SK-N-SH (cell line): Measurements from ENCODE around the gene GALE. TPM values are rescaled to one million over a fixed set of nuclear protein-coding genes. Genes with fewer than 3 reads are reported as not detected.

ENCODE experiments used
- CTCF ChIA-PET: fragments of 300-600, 350-600 bp; formaldehyde crosslinking; extraction: SDS; loops from one replicate; lab custom pipeline; 2021; lab: Yijun Ruan, JAX
- POLR2A ChIA-PET: fragments of 350-600 bp; sonication (Branson Sonifier 250); formaldehyde crosslinking; extraction: SDS; loops from one replicate; lab custom pipeline; 2020; ENCODE audit warnings: antibody characterized with exemption, inconsistent platforms; lab: Yijun Ruan, JAX
- DNase-seq: peaks from one replicate; pipeline ENCODE4 v3.0.0; 2012
- H2AFZ ChIP-seq: fragments of 200-600 bp; sonication (generic); 2 replicates; pipeline ENCODE4 v1.8.1; 2016; ENCODE audit warnings: antibody characterized with exemption, mild to moderate bottlenecking, low read depth
- H3F3A ChIP-seq: fragments of 200-600 bp; sonication (generic); replicated peaks from 2 replicates; pipeline ENCODE3; 2016; ENCODE audit warnings: antibody characterized with exemption, mild to moderate bottlenecking; ENCODE audit not compliant: insufficient read depth
- H3K27ac ChIP-seq, 2 experiments: fragments of 200-500 bp in 1 of 2; fragments of 200-600 bp in 1 of 2; sonication (Bioruptor generic) in 1 of 2; sonication (generic), shearing (Covaris generic) in 1 of 2; 2 replicates each; pipeline versions ENCODE4 v1.5.1 to v1.6.1; 2014 to 2016; ENCODE audit warnings: low read depth in 2 of 2, inconsistent platforms in 1 of 2, low read length in 1 of 2, mild to moderate bottlenecking in 1 of 2, mixed read lengths in 1 of 2
- H3K27me3 ChIP-seq: fragments of 200-600 bp; sonication (generic), shearing (Covaris generic); 2 replicates; pipeline ENCODE4 v1.6.1; 2016; ENCODE audit warnings: mixed run types; ENCODE audit not compliant: insufficient read depth
- H3K36me3 ChIP-seq, 2 experiments: fragments of 200-500 bp in 1 of 2; fragments of 200-600 bp in 1 of 2; sonication (Bioruptor generic) in 1 of 2; sonication (generic) in 1 of 2; replicated peaks in 1 of 2; 2 replicates each; pipeline versions ENCODE3 to v1.5.1; 2014 to 2016; ENCODE audit warnings: low read length in 1 of 2, mild to moderate bottlenecking in 1 of 2; ENCODE audit not compliant: insufficient read depth in 2 of 2, control insufficient read depth in 1 of 2
- H3K4me1 ChIP-seq, 2 experiments: fragments of 200-500 bp in 1 of 2; fragments of 200-600 bp in 1 of 2; sonication (Bioruptor generic) in 1 of 2; sonication (generic), shearing (Covaris generic) in 1 of 2; 2 replicates each; pipeline versions ENCODE4 v1.5.1 to v1.6.1; 2014 to 2016; ENCODE audit warnings: low read depth in 1 of 2, low read length in 1 of 2, mixed run types in 1 of 2; ENCODE audit not compliant: insufficient read depth in 2 of 2, control insufficient read depth in 1 of 2
- H3K4me2 ChIP-seq: fragments of 200-600 bp; sonication (generic), shearing (Covaris generic); 2 replicates; pipeline ENCODE4 v1.6.1; 2017; ENCODE audit warnings: mixed run types
- H3K4me3 ChIP-seq, 2 experiments: fragments of 200-500 bp in 1 of 2; fragments of 200-600 bp in 1 of 2; sonication (Bioruptor generic) in 1 of 2; sonication (generic), shearing (Covaris generic) in 1 of 2; 2 replicates each; pipeline versions ENCODE4 v1.5.1 to v1.8.1; 2014 to 2016; ENCODE audit warnings: low read depth in 2 of 2, inconsistent platforms in 1 of 2, low read length in 1 of 2, mild to moderate bottlenecking in 1 of 2, mixed read lengths in 1 of 2, moderate library complexity in 1 of 2
- H3K79me2 ChIP-seq: fragments of 200-600 bp; sonication (generic); 2 replicates; pipeline ENCODE4 v1.8.1; 2017; ENCODE audit warnings: mild to moderate bottlenecking; ENCODE audit not compliant: insufficient read depth
- H3K9ac ChIP-seq: fragments of 200-600 bp; sonication (generic); 2 replicates; pipeline ENCODE4 v1.6.1; 2017; ENCODE audit warnings: mixed run types
- H3K9me2 ChIP-seq: fragments of 200-600 bp; sonication (generic); 2 replicates; pipeline ENCODE4 v1.6.1; 2017; ENCODE audit warnings: mixed run types
- H3K9me3 ChIP-seq: fragments of 200-600 bp; sonication (generic); 2 replicates; pipeline ENCODE4 v1.6.1; 2017; ENCODE audit warnings: mixed run types, mild to moderate bottlenecking, moderate library complexity
- H4K20me1 ChIP-seq: fragments of 200-600 bp; sonication (generic); 2 replicates; pipeline ENCODE4 v1.6.1; 2017; ENCODE audit warnings: mild to moderate bottlenecking, mixed run types; ENCODE audit not compliant: insufficient read depth
- ELF1 ChIP-seq: IDR thresholded peaks from 2 replicates; pipeline ENCODE4 v1.4.0; 2012
- EP300 ChIP-seq, 2 experiments: IDR thresholded peaks; 2 replicates each; pipeline versions ENCODE4 v1.4.0 to v1.6.1; 2012; ENCODE audit warnings: borderline replicate concordance in 1 of 2, low read depth in 1 of 2, low read length in 1 of 2
- EZH2phosphoT487 ChIP-seq: fragments of 200-600 bp; sonication (generic); IDR thresholded peaks from 2 replicates; pipeline ENCODE4 v1.6.1; 2017; ENCODE audit warnings: low read depth, mixed run types, mild to moderate bottlenecking, antibody characterized with exemption, moderate library complexity, borderline replicate concordance
- FOSL2 ChIP-seq: IDR thresholded peaks from 2 replicates; pipeline ENCODE4 v1.4.0; 2012; ENCODE audit warnings: low read depth, mild to moderate bottlenecking, moderate library complexity, borderline replicate concordance
- FOXM1 ChIP-seq: IDR thresholded peaks from 2 replicates; pipeline ENCODE4 v1.4.0; 2012; ENCODE audit warnings: low read depth, mild to moderate bottlenecking
- JUND ChIP-seq: IDR thresholded peaks from 2 replicates; pipeline ENCODE4 v1.4.0; 2012
- NFIC ChIP-seq: IDR thresholded peaks from 2 replicates; pipeline ENCODE4 v1.4.0; 2012; ENCODE audit warnings: borderline replicate concordance
- RAD21 ChIP-seq: IDR thresholded peaks from 2 replicates; pipeline ENCODE4 v1.6.1; 2012; ENCODE audit warnings: mild to moderate bottlenecking, low read length
- RCOR1 ChIP-seq: fragments of 150-350 bp; IDR thresholded peaks from 2 replicates; pipeline ENCODE4 v1.6.1; 2017; ENCODE audit warnings: antibody characterized with exemption, low read length
- RFX5 ChIP-seq: IDR thresholded peaks from 2 replicates; pipeline ENCODE4 v1.6.1; 2012; ENCODE audit warnings: mild to moderate bottlenecking, improper control_type of control experiment, low read length
- RXRA ChIP-seq: IDR thresholded peaks from 2 replicates; pipeline ENCODE4 v1.4.0; 2012; ENCODE audit warnings: low read depth, mild to moderate bottlenecking, borderline replicate concordance
- SIN3A ChIP-seq: IDR thresholded peaks from 2 replicates; pipeline ENCODE4 v1.6.1; 2012; ENCODE audit warnings: low read depth, mild to moderate bottlenecking, low read length, moderate library complexity, borderline replicate concordance
- TAF1 ChIP-seq: IDR thresholded peaks from 2 replicates; pipeline ENCODE4 v1.6.1; 2012; ENCODE audit warnings: low read depth, mild to moderate bottlenecking, low read length, moderate library complexity, borderline replicate concordance
- TEAD4 ChIP-seq: IDR thresholded peaks from 2 replicates; pipeline ENCODE4 v1.4.0; 2012; ENCODE audit warnings: mild to moderate bottlenecking, borderline replicate concordance; ENCODE audit not compliant: insufficient read depth
- YY1 ChIP-seq: IDR thresholded peaks from 2 replicates; pipeline ENCODE4 v1.4.0; 2012; ENCODE audit warnings: low read depth, mild to moderate bottlenecking
- WGBS: methylation state at CpG from one replicate; pipeline ENCODE4 v1.1.6; 2017; ENCODE audit warnings: low lambda C conversion rate; 5-methylcytosine and 5-hydroxymethylcytosine counted together
- polyA plus RNA-seq, 3 experiments: library from polyadenylated mRNA; depleted of rRNA; stranded (reverse); fragments of >200 nt; gene quantifications; 2 replicates each; pipeline ENCODE4 v1.2.3, GENCODE V29; 2012
- TF ChIP-seq, protein P1 (sequence below): fragments of 200-600 bp; sonication (generic); IDR thresholded peaks from 2 replicates; pipeline ENCODE4 v1.6.1; 2017; ENCODE audit warnings: antibody characterized with exemption, mild to moderate bottlenecking, moderate library complexity
- TF ChIP-seq, protein P2 (sequence below): IDR thresholded peaks from 2 replicates; pipeline ENCODE4 v1.6.1; 2012; ENCODE audit warnings: mild to moderate bottlenecking, low read depth, low read length, moderate library complexity
- TF ChIP-seq, protein P3 (sequence below): IDR thresholded peaks from 2 replicates; pipeline ENCODE4; 2012

The GALE gene
- polyA plus RNA-seq, 1 of the 3 experiments (the other 2 are of a cell fraction) = 71.7 TPM

DNA sequence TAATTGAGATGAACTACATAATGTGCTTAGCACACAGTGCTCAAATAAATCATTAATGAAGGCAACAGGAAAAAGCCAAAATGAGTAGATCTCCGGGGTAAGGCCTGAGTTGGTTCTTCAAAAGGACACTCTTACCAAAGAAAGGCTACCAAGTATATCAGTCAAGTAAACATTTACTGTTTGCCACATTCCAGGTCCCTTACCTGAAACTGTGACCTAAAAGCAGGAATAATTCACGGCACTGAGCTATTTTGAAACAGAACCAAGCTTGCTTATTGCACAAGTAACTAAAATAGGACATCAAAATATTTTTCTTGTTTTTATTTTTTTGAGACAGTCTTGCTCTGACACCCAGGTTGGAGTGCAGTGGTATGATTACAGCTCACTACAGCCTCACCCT, 24.3 kb downstream of the GALE start:
- Histone ChIP-seq H3K9ac (no peak overlapping the region), H2AFZ (no peak overlapping the region), H3K4me3 (no peak overlapping the region), H3K27me3 (no peaks in the 10 kb centered on the region), H3K4me1 (peaks cover 18 to 21% of the 10 kb centered on the region in 2 experiments; a peak in 3 of 4 replicates), H3K9me3 (no peaks in the 10 kb centered on the region), H3K36me3 (peaks cover 4 to 8% of the 10 kb centered on the region in 2 experiments), H3K4me2 (0 out of 2 replicates have a peak overlapping the region, but pooled peaks have one; percentile 88), H4K20me1 (peaks cover 15% of the 10 kb centered on the region), H3K9me2 (no peaks in the 10 kb centered on the region), H3K27ac (no peak overlapping the region), H3K79me2 (peaks cover 56% of the 10 kb centered on the region), H3F3A (peaks cover 21% of the 10 kb centered on the region)
- TF ChIP-seq SIN3A (no peak), JUND (no peak), FOSL2 (no peak), NFIC (no peak), TAF1 (no peak), EZH2phosphoT487 (no peak), RXRA (no peak), RAD21 (no peak), RCOR1 (no peak), RFX5 (no peak), FOXM1 (no peak), ELF1 (no peak)
- TF ChIP-seq, protein P1, sequence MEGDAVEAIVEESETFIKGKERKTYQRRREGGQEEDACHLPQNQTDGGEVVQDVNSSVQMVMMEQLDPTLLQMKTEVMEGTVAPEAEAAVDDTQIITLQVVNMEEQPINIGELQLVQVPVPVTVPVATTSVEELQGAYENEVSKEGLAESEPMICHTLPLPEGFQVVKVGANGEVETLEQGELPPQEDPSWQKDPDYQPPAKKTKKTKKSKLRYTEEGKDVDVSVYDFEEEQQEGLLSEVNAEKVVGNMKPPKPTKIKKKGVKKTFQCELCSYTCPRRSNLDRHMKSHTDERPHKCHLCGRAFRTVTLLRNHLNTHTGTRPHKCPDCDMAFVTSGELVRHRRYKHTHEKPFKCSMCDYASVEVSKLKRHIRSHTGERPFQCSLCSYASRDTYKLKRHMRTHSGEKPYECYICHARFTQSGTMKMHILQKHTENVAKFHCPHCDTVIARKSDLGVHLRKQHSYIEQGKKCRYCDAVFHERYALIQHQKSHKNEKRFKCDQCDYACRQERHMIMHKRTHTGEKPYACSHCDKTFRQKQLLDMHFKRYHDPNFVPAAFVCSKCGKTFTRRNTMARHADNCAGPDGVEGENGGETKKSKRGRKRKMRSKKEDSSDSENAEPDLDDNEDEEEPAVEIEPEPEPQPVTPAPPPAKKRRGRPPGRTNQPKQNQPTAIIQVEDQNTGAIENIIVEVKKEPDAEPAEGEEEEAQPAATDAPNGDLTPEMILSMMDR = no peak
- CTCF ChIA-PET = interaction anchor here (0.8 to 1.6 kb wide), 6 partner anchors 12 to 231 kb away, joined by 3 to 8 read pairs (median 3); no protein-coding TSS in a partner anchor
- no peak for DNase-seq
- POLR2A ChIA-PET = interaction anchor here (1.5 kb wide), 1 partner anchor 24 kb away, joined by 4 read pairs; the partner anchor contains the start of gene GALE
- WGBS = 98% methylated on average over 2 of the region's 2 CpGs

DNA sequence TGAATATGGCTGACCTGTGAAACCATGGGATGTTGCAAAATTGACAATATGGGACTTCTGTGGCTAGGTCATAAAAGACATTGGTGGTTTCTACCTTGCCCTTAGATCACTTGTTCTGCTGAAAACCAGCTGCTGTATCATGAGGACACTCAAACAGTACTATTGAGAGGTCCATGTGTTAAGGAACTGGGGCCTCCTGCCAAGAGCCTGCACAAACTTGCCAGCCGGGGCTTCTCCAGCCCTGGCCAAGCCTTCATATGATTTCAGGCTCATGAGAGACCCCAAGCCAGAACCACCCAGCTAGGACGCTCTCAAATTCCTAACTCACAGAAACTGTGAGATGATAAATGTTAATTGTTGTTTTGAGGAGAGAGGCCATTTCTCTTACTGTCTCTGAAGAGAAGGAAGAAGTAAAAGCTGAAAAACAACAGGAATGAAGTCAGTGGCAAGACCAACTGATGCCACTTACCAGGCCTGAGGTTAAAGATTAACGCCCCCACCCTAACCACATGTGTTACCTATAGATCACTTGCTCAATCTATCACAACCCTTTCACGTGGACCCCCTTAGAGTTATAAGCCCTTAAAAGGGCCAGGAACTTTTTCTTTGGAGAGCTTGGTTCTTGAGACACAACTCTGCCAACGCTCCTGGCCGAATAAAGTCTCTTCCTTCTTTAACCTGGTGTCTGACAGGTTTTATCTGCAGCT, 26.2 kb downstream of the GALE start:
- POLR2A ChIA-PET = interaction anchor here (1.5 kb wide), 1 partner anchor 26 kb away, joined by 4 read pairs; the partner anchor contains the start of gene GALE
- TF ChIP-seq YY1 (no peak), EZH2phosphoT487 (no peak), TEAD4 (no peak), ELF1 (no peak), EP300 (IDR thresholded peaks at IDR 0.05; ENCODE audit: borderline replicate concordance in 1 of 2, low read depth in 1 of 2, low read length in 1 of 2) (no peak), RAD21 (no peak), NFIC (no peak)
- TF ChIP-seq, protein P2, sequence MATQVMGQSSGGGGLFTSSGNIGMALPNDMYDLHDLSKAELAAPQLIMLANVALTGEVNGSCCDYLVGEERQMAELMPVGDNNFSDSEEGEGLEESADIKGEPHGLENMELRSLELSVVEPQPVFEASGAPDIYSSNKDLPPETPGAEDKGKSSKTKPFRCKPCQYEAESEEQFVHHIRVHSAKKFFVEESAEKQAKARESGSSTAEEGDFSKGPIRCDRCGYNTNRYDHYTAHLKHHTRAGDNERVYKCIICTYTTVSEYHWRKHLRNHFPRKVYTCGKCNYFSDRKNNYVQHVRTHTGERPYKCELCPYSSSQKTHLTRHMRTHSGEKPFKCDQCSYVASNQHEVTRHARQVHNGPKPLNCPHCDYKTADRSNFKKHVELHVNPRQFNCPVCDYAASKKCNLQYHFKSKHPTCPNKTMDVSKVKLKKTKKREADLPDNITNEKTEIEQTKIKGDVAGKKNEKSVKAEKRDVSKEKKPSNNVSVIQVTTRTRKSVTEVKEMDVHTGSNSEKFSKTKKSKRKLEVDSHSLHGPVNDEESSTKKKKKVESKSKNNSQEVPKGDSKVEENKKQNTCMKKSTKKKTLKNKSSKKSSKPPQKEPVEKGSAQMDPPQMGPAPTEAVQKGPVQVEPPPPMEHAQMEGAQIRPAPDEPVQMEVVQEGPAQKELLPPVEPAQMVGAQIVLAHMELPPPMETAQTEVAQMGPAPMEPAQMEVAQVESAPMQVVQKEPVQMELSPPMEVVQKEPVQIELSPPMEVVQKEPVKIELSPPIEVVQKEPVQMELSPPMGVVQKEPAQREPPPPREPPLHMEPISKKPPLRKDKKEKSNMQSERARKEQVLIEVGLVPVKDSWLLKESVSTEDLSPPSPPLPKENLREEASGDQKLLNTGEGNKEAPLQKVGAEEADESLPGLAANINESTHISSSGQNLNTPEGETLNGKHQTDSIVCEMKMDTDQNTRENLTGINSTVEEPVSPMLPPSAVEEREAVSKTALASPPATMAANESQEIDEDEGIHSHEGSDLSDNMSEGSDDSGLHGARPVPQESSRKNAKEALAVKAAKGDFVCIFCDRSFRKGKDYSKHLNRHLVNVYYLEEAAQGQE = no peak
- TF ChIP-seq, protein P1 = no peak
- TF ChIP-seq, protein P3, sequence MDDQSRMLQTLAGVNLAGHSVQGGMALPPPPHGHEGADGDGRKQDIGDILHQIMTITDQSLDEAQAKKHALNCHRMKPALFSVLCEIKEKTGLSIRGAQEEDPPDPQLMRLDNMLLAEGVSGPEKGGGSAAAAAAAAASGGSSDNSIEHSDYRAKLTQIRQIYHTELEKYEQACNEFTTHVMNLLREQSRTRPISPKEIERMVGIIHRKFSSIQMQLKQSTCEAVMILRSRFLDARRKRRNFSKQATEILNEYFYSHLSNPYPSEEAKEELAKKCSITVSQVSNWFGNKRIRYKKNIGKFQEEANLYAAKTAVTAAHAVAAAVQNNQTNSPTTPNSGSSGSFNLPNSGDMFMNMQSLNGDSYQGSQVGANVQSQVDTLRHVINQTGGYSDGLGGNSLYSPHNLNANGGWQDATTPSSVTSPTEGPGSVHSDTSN = no peak

More for the DNA sequence above, 26.2 kb downstream of the GALE start:
- Histone ChIP-seq H3K9me2 (no peaks in the 10 kb centered on the region), H3K4me1 (peaks cover 9 to 17% of the 10 kb centered on the region in 2 experiments; a peak in 3 of 4 replicates), H3K9me3 (no peaks in the 10 kb centered on the region), H3K9ac (no peak overlapping the region), H3K79me2 (peaks cover 38% of the 10 kb centered on the region), H3K27ac (no peak overlapping the region), H3K27me3 (no peaks in the 10 kb centered on the region), H3K4me3 (no peak overlapping the region), H3F3A (peaks cover 12% of the 10 kb centered on the region), H4K20me1 (peaks cover 5% of the 10 kb centered on the region), H3K36me3 (no peaks in the 10 kb centered on the region), H2AFZ (no peak overlapping the region), H3K4me2 (no peak overlapping the region)
- no peak for DNase-seq
- WGBS = 80% methylated on average over 6 of the region's 6 CpGs
- CTCF ChIA-PET = interaction anchor here (0.9 to 2.0 kb wide), 6 partner anchors 9 to 190 kb away, joined by 3 to 4 read pairs (median 4); no protein-coding TSS in a partner anchor
